ENCODE results near the gene LPP.

The LPP gene

GRCh38 chr3:188698436-188698835 is 544.5 kb downstream of the LPP start:
- no peak for DNase-seq

- DNase-seq, result peak; percentile 27
These were observed 546.5 kb downstream of the LPP start for GRCh38 chr3:188700501-188700900.

- DNase-seq, result no peak
These were observed 547.0 kb downstream of the LPP start for GRCh38 chr3:188700918-188701317.

- DNase-seq, result peak; percentile 90
These were observed 547.6 kb downstream of the LPP start for GRCh38 chr3:188701485-188701969.

GRCh38 chr3:188702028-188702427 is 548.1 kb downstream of the LPP start:
- DNase-seq, result peak; percentile 52

GRCh38 chr3:188706176-188706575 is 552.2 kb downstream of the LPP start:
- no peak for DNase-seq

GRCh38 chr3:188706599-188706998 is 552.6 kb downstream of the LPP start:
- DNase-seq, result no peak

- DNase-seq, result peak; percentile 87
These were observed 553.7 kb downstream of the LPP start for GRCh38 chr3:188707381-188708288.

- peak; percentile 69 for DNase-seq
These were observed 557.9 kb downstream of the LPP start for GRCh38 chr3:188711881-188712247.

GRCh38 chr3:188712248-188712924 is 558.4 kb downstream of the LPP start:
- DNase-seq, result peak; percentile 87

- DNase-seq, result no peak
These were observed 559.0 kb downstream of the LPP start for GRCh38 chr3:188712991-188713390.

GRCh38 chr3:188719545-188719944 is 565.6 kb downstream of the LPP start:
- DNase-seq, result no peak

GRCh38 chr3:188720215-188720614 is 566.3 kb downstream of the LPP start:
- no peak for DNase-seq

- peak; percentile 74 for DNase-seq
These were observed 566.7 kb downstream of the LPP start for GRCh38 chr3:188720636-188721035.

- DNase-seq, result peak; percentile 29
These were observed 567.4 kb downstream of the LPP start for GRCh38 chr3:188721312-188721711.

- DNase-seq, result no peak
These were observed 568.0 kb downstream of the LPP start for GRCh38 chr3:188721990-188722389.

GRCh38 chr3:188722963-188723362 is 569.0 kb downstream of the LPP start:
- DNase-seq, result no peak

GRCh38 chr3:188727052-188727451 is 573.1 kb downstream of the LPP start:
- DNase-seq, result no peak

- no peak for DNase-seq
These were observed 574.5 kb downstream of the LPP start for GRCh38 chr3:188728371-188728896.

GRCh38 chr3:188729422-188729821 is 575.5 kb downstream of the LPP start:
- DNase-seq, result no peak

- no peak for DNase-seq
These were observed 580.4 kb downstream of the LPP start for GRCh38 chr3:188734395-188734794.

- DNase-seq, result no peak
These were observed 585.6 kb downstream of the LPP start for GRCh38 chr3:188739511-188739910.

- no peak for DNase-seq
These were observed 586.1 kb downstream of the LPP start for GRCh38 chr3:188740010-188740409.
